Keratinocyte (primary cell): ENCODE results near the gene AKAP13. TPM values are rescaled to one million over a fixed set of nuclear protein-coding genes. Genes with fewer than 3 reads are reported as not detected.
"Not testable (repeated sequence)": the region's sequence is repeated elsewhere in the genome, so short reads cannot be mapped to it uniquely, and the experiment has no call there.

ENCODE experiments used
- DNase-seq: peaks from one replicate; pipeline ENCODE4 v3.0.0-alpha.2; 2011; ENCODE audit warnings: low read depth, missing footprints, low spot score
- FAIRE-seq: peaks from 2 replicates; lab custom pipeline; 2011; peaks lifted over from hg19 to GRCh38; lab: Jason Lieb, UNC
- H2AFZ ChIP-seq: 2 replicates; pipeline ENCODE4 v1.6.0; 2012; ENCODE audit warnings: low read length, control low read depth, inconsistent platforms; ENCODE audit not compliant: control insufficient read depth
- H3K27ac ChIP-seq: 2 replicates; pipeline ENCODE4 v1.5.1; 2011; ENCODE audit warnings: low read length; ENCODE audit not compliant: control insufficient read depth, insufficient read depth
- H3K27me3 ChIP-seq: 3 replicates; pipeline ENCODE4 v1.6.0; 2011; ENCODE audit warnings: low read length; ENCODE audit not compliant: control insufficient read depth, insufficient read depth; ENCODE audit errors: extremely low read depth
- H3K36me3 ChIP-seq, 2 experiments: 2 replicates in 1 of 2; 3 replicates in 1 of 2; pipeline ENCODE4 v1.5.1; 2011; ENCODE audit warnings: low read length in 2 of 2, mild to moderate bottlenecking in 1 of 2; ENCODE audit not compliant: control insufficient read depth in 2 of 2, insufficient read depth in 2 of 2; ENCODE audit errors: extremely low read depth in 1 of 2
- H3K4me1 ChIP-seq: 3 replicates; pipeline ENCODE4 v1.5.1; 2011; ENCODE audit warnings: low read length; ENCODE audit not compliant: control insufficient read depth, insufficient read depth; ENCODE audit errors: extremely low read depth
- H3K4me2 ChIP-seq: 3 replicates; pipeline ENCODE4 v1.6.0; 2011; ENCODE audit warnings: low read depth, low read length; ENCODE audit not compliant: control insufficient read depth, insufficient read depth; ENCODE audit errors: extremely low read depth
- H3K4me3 ChIP-seq, 3 experiments: fragments of 200-600 bp in 1 of 3; sonication (generic) in 1 of 3; 2 replicates in 2 of 3; 3 replicates in 1 of 3; pipeline ENCODE4 v1.5.1; 2011 to 2016; ENCODE audit warnings: low read length in 3 of 3, mild to moderate bottlenecking in 3 of 3, control low read depth in 2 of 3, inconsistent platforms in 1 of 3, low read depth in 1 of 3, mixed read lengths in 1 of 3, mixed run types in 1 of 3, moderate library complexity in 1 of 3; ENCODE audit not compliant: control insufficient read depth in 2 of 3, insufficient read depth in 2 of 3; ENCODE audit errors: extremely low read depth in 1 of 3
- H3K79me2 ChIP-seq: 2 replicates; pipeline ENCODE4 v1.6.0; 2012; ENCODE audit warnings: low read length; ENCODE audit not compliant: control insufficient read depth, insufficient read depth
- H3K9ac ChIP-seq: 3 replicates; pipeline ENCODE4 v1.6.0; 2011; ENCODE audit warnings: low read length; ENCODE audit not compliant: control insufficient read depth, insufficient read depth; ENCODE audit errors: extremely low read depth
- H3K9me1 ChIP-seq: 3 replicates; pipeline ENCODE4 v1.6.0; 2011; ENCODE audit warnings: low read length; ENCODE audit not compliant: control insufficient read depth, insufficient read depth; ENCODE audit errors: extremely low read depth
- H3K9me3 ChIP-seq: 2 replicates; pipeline ENCODE4 v1.5.1; 2012; ENCODE audit warnings: low read depth, low read length; ENCODE audit not compliant: control insufficient read depth
- H4K20me1 ChIP-seq: 3 replicates; pipeline ENCODE4 v1.6.0; 2011; ENCODE audit warnings: low read length; ENCODE audit not compliant: control insufficient read depth, insufficient read depth; ENCODE audit errors: extremely low read depth
- EZH2 ChIP-seq: IDR thresholded peaks from one replicate; pipeline ENCODE4 v1.6.1; 2012; ENCODE audit warnings: inconsistent platforms, mild to moderate bottlenecking, low read length, moderate library complexity
- dilution Hi-C: fragments of 300-500 bp; cut with MboI; formaldehyde crosslinking; loops from one replicate; pipeline ENCODE4 v1.7.0; 2020; ENCODE audit warnings: low sequenced_read_pairs; ENCODE audit not compliant: extremely low pct_ligation_motif_present
- polyA plus RNA-seq, 5 experiments: library from polyadenylated mRNA; depleted of rRNA in 3 of 5; stranded (reverse) in 3 of 5; stranded (forward) in 1 of 5; unstranded in 1 of 5; fragments of >200 nt; gene quantifications; 1 replicate in 1 of 5; 2 replicates in 3 of 5; 3 replicates in 1 of 5; pipeline versions ENCODE4 v1.2.1 to v1.2.3, GENCODE V29; 2011 to 2012; ENCODE audit warnings: missing spikeins in 2 of 5, low read depth in 1 of 5, low replicate concordance in 1 of 5
- TF ChIP-seq, protein P1 (sequence below), 3 experiments: IDR thresholded peaks in 1 of 3; conservative IDR thresholded peaks in 1 of 3; optimal IDR thresholded peaks in 1 of 3; 2 replicates in 2 of 3; 3 replicates in 1 of 3; pipeline versions ENCODE3 to v1.5.1; 2011; ENCODE audit warnings: low read length in 3 of 3, mild to moderate bottlenecking in 3 of 3, moderate library complexity in 2 of 3, control low read depth in 1 of 3, inconsistent platforms in 1 of 3; ENCODE audit not compliant: insufficient read depth in 2 of 3; ENCODE audit errors: extremely low read depth in 1 of 3

The AKAP13 gene
- polyA plus RNA-seq, 1 donor (not counting 4 experiments of a cell fraction or from before 2014, with no cell fraction given), result 16.7 TPM

DNA sequence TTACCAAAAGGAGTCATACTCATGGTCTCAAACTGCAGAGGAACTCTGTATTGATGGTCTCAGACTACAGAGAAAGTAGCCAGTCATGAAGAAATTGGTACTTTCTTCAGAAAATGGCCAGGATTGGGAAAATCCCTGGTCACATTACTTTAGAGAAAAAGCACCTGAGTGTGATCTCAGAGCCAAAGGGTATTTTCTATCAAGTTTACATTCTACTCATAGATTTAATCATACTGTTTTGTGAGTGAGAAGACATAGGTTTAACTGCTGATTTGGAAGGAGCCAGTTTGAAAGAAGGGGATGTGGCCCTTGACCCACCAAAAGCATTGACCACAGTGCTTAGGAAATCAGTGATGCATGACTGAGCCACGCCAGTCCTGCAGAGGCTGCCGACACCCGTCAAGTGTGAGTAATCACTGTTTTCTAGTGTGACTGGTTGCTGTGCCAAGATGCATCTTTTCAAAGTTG, 203.6 kb downstream of the AKAP13 start:
- H3K27me3 ChIP-seq, result no peaks in the 10 kb centered on the region
- H3K4me3 ChIP-seq, result no peak overlapping the region
- dilution Hi-C loops, result no loop called here

DNA sequence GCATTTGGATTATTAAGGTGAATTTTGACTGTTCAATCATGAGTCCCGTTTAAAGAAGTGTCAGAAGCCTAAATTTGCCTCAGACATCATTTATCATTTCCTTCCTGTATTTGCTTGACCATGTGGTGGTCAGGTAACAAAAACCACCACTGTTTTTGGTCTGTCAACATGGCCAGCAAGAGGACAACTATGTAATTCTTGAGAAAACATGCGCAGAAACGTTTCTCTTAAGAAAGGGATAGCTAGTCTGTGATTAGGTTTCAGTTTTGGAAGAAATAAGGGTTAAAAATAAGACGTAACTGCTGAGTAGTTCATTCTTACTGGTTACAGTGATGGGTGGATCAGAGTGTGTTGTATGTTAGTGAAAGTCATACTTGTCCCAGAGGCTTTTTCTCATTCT, 204.5 kb downstream of the AKAP13 start:
- H3K4me1 ChIP-seq, result peaks cover 28% of the 10 kb centered on the region
- no peak for FAIRE-seq

More for the DNA sequence above, 203.6 kb downstream of the AKAP13 start:
- Histone ChIP-seq H3K4me2 (peak overlapping the region; percentile 20), H3K4me1 (peaks cover 22% of the 10 kb centered on the region), H3K9ac (no peak overlapping the region), H4K20me1 (no peaks in the 10 kb centered on the region), H3K9me1 (no peaks in the 10 kb centered on the region), H2AFZ (no peak overlapping the region), H3K27ac (peak overlapping the region; percentile 64), H3K9me3 (no peaks in the 10 kb centered on the region), H3K36me3 (peaks cover 17 to 25% of the 10 kb centered on the region in 2 experiments), H3K79me2 (peaks cover 15% of the 10 kb centered on the region)
- FAIRE-seq (peak; percentile 87), DNase-seq (peak; percentile 15)
- TF ChIP-seq, protein P1, sequence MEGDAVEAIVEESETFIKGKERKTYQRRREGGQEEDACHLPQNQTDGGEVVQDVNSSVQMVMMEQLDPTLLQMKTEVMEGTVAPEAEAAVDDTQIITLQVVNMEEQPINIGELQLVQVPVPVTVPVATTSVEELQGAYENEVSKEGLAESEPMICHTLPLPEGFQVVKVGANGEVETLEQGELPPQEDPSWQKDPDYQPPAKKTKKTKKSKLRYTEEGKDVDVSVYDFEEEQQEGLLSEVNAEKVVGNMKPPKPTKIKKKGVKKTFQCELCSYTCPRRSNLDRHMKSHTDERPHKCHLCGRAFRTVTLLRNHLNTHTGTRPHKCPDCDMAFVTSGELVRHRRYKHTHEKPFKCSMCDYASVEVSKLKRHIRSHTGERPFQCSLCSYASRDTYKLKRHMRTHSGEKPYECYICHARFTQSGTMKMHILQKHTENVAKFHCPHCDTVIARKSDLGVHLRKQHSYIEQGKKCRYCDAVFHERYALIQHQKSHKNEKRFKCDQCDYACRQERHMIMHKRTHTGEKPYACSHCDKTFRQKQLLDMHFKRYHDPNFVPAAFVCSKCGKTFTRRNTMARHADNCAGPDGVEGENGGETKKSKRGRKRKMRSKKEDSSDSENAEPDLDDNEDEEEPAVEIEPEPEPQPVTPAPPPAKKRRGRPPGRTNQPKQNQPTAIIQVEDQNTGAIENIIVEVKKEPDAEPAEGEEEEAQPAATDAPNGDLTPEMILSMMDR (optimal IDR thresholded peaks at IDR 0.05 in 1 of 3, IDR thresholded peaks at IDR 0.05 in 1 of 3, conservative IDR thresholded peaks at IDR 0.05 in 1 of 3; ENCODE audit: extremely low read depth in 1 of 3, insufficient read depth in 2 of 3, low read length in 3 of 3), result no peak
- no peak for TF ChIP-seq EZH2

DNA sequence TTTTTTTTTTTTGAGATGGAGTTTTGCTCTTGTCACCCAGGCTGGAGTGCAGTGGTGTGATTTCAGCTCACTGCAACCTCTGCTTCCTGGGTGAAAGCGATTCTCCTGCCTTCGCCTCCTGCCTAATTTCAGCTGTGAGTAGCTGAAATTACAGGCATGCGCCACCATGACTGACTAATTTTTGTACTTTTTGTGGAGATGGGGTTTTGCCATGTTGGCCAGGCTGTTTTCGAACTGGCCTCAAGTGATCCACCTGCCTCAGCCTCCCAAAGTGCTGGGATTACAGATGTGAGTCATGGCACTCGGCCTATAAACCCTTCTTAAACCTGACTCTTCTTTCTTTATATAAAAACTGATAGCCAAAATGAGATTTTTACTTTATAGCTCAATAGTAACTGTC, 205.8 kb downstream of the AKAP13 start:
- peaks cover 18% of the 10 kb centered on the region for H3K79me2 ChIP-seq
- H3K27ac ChIP-seq, H3K4me3 ChIP-seq, H4K20me1 ChIP-seq, DNase-seq, H3K9me1 ChIP-seq, H3K9ac ChIP-seq, H3K27me3 ChIP-seq, H3K4me2 ChIP-seq, FAIRE-seq, dilution Hi-C loops, H3K9me3 ChIP-seq, H2AFZ ChIP-seq: not testable (repeated sequence)
- peaks cover 5 to 12% of the 10 kb centered on the region in 2 experiments for H3K36me3 ChIP-seq
- peaks cover 29% of the 10 kb centered on the region for H3K4me1 ChIP-seq

More for the DNA sequence above, 204.5 kb downstream of the AKAP13 start:
- Histone ChIP-seq H3K4me2 (no peak overlapping the region), H2AFZ (no peak overlapping the region), H3K9ac (no peak overlapping the region), H3K36me3 (peaks cover 8 to 18% of the 10 kb centered on the region in 2 experiments), H3K9me1 (no peaks in the 10 kb centered on the region), H3K27ac (peak overlapping the region; percentile 64), H3K9me3 (no peaks in the 10 kb centered on the region), H4K20me1 (no peaks in the 10 kb centered on the region), H3K27me3 (no peaks in the 10 kb centered on the region), H3K79me2 (peaks cover 15% of the 10 kb centered on the region), H3K4me3 (no peak overlapping the region)
- dilution Hi-C loops, result no loop called here
- no peak for DNase-seq
- TF ChIP-seq EZH2, result no peak
- TF ChIP-seq, protein P1 (optimal IDR thresholded peaks at IDR 0.05 in 1 of 3, IDR thresholded peaks at IDR 0.05 in 1 of 3, conservative IDR thresholded peaks at IDR 0.05 in 1 of 3; ENCODE audit: extremely low read depth in 1 of 3, insufficient read depth in 2 of 3, low read length in 3 of 3), result no peak
